HL-60 (cell line): Measurements from ENCODE around the gene TANGO6.

ENCODE experiments used
- DNase-seq, 2 experiments: peaks; one replicate each; pipeline ENCODE4 v3.0.0-alpha.2; 2010 to 2020; ENCODE audit warnings: low read depth in 1 of 2, low spot score in 1 of 2
- H3K27ac ChIP-seq: fragments of 250-450 bp; sonication (Bioruptor Pico); replicated peaks from 2 replicates; pipeline ENCODE4 v1.5.1; 2020; ENCODE audit warnings: mild to moderate bottlenecking, moderate library complexity
- H3K27me3 ChIP-seq: fragments of 250-450 bp; sonication (Bioruptor Pico); 2 replicates; pipeline ENCODE4 v1.5.1; 2021; ENCODE audit warnings: mild to moderate bottlenecking, moderate library complexity; ENCODE audit not compliant: insufficient read depth, poor library complexity, severe bottlenecking
- H3K4me3 ChIP-seq: replicated peaks from 2 replicates; pipeline ENCODE4 v1.5.1; 2011; ENCODE audit warnings: mild to moderate bottlenecking, control low read depth, low read length; ENCODE audit not compliant: insufficient read depth
- GABPA ChIP-seq: IDR thresholded peaks from 2 replicates; pipeline ENCODE4 v1.6.1; 2012; ENCODE audit warnings: low read depth
- POLR2AphosphoS5 ChIP-seq: IDR thresholded peaks from 2 replicates; pipeline ENCODE4 v1.6.1; 2012; ENCODE audit warnings: low read depth
- SPI1 ChIP-seq: IDR thresholded peaks from 2 replicates; pipeline ENCODE4 v1.6.1; 2012; ENCODE audit warnings: low read depth, mild to moderate bottlenecking, borderline replicate concordance
- TF ChIP-seq, protein P1 (sequence below): IDR thresholded peaks from one replicate; pipeline ENCODE4 v1.5.1; 2011; ENCODE audit warnings: low read length, control low read depth, inconsistent platforms; ENCODE audit not compliant: insufficient read depth
- TF ChIP-seq, protein P2 (sequence below): IDR thresholded peaks from 2 replicates; pipeline ENCODE4 v1.6.1; 2012; ENCODE audit warnings: low read depth; ENCODE audit not compliant: insufficient replicate concordance

Gene TANGO6

DNA sequence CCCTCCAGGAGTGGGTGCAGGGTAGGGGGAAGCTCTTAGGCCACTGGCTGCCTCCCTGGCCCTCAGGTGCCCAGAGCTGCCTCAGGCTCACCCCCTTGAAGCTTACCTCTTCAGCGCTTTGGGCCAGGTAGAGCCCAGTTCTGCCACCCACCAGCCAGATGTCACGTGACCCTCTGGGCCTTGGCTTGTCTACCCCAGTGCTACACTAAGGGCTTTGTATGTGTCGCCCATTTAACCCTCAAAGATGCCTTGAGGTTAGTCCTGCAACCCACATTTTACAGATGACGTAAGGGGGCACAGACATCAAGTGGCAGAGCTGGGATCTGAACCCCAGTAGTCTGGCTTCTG is 265.5 kb downstream of the TANGO6 start:
- no peak overlapping the region for H3K27ac ChIP-seq
- DNase-seq, result no peak
- peaks cover 6% of the 10 kb centered on the region for H3K27me3 ChIP-seq
- TF ChIP-seq, protein P1, sequence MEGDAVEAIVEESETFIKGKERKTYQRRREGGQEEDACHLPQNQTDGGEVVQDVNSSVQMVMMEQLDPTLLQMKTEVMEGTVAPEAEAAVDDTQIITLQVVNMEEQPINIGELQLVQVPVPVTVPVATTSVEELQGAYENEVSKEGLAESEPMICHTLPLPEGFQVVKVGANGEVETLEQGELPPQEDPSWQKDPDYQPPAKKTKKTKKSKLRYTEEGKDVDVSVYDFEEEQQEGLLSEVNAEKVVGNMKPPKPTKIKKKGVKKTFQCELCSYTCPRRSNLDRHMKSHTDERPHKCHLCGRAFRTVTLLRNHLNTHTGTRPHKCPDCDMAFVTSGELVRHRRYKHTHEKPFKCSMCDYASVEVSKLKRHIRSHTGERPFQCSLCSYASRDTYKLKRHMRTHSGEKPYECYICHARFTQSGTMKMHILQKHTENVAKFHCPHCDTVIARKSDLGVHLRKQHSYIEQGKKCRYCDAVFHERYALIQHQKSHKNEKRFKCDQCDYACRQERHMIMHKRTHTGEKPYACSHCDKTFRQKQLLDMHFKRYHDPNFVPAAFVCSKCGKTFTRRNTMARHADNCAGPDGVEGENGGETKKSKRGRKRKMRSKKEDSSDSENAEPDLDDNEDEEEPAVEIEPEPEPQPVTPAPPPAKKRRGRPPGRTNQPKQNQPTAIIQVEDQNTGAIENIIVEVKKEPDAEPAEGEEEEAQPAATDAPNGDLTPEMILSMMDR, result no peak
- H3K4me3 ChIP-seq, result no peak overlapping the region

DNA sequence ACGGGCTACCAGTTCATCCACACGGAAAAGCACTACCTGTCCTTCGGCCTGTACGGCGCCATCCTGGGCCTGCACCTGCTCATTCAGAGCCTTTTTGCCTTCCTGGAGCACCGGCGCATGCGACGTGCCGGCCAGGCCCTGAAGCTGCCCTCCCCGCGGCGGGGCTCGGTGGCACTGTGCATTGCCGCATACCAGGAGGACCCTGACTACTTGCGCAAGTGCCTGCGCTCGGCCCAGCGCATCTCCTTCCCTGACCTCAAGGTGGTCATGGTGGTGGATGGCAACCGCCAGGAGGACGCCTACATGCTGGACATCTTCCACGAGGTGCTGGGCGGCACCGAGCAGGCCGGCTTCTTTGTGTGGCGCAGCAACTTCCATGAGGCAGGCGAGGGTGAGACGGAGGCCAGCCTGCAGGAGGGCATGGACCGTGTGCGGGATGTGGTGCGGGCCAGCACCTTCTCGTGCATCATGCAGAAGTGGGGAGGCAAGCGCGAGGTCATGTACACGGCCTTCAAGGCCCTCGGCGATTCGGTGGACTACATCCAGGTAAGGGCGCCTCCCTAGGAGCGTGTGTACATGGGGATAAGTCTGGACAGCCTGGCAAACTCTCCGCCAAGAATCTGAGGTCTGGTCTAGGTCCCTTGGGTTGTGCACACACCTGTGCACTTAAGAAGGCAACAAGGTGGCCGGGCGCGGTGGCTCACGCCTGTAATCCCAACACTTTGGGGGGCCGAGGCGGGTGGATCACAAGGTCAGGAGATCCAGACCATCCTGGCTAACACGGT is 266.3 kb downstream of the TANGO6 start:
- no peak for TF ChIP-seq POLR2AphosphoS5
- TF ChIP-seq GABPA, result no peak
- TF ChIP-seq, protein P2, sequence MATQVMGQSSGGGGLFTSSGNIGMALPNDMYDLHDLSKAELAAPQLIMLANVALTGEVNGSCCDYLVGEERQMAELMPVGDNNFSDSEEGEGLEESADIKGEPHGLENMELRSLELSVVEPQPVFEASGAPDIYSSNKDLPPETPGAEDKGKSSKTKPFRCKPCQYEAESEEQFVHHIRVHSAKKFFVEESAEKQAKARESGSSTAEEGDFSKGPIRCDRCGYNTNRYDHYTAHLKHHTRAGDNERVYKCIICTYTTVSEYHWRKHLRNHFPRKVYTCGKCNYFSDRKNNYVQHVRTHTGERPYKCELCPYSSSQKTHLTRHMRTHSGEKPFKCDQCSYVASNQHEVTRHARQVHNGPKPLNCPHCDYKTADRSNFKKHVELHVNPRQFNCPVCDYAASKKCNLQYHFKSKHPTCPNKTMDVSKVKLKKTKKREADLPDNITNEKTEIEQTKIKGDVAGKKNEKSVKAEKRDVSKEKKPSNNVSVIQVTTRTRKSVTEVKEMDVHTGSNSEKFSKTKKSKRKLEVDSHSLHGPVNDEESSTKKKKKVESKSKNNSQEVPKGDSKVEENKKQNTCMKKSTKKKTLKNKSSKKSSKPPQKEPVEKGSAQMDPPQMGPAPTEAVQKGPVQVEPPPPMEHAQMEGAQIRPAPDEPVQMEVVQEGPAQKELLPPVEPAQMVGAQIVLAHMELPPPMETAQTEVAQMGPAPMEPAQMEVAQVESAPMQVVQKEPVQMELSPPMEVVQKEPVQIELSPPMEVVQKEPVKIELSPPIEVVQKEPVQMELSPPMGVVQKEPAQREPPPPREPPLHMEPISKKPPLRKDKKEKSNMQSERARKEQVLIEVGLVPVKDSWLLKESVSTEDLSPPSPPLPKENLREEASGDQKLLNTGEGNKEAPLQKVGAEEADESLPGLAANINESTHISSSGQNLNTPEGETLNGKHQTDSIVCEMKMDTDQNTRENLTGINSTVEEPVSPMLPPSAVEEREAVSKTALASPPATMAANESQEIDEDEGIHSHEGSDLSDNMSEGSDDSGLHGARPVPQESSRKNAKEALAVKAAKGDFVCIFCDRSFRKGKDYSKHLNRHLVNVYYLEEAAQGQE, result no peak
- no peak for TF ChIP-seq SPI1
- TF ChIP-seq, protein P1, result no peak
- H3K27ac ChIP-seq, result no peak overlapping the region
- H3K4me3 ChIP-seq, result no peak overlapping the region
- no peak for DNase-seq
- peaks cover 6% of the 10 kb centered on the region for H3K27me3 ChIP-seq

DNA sequence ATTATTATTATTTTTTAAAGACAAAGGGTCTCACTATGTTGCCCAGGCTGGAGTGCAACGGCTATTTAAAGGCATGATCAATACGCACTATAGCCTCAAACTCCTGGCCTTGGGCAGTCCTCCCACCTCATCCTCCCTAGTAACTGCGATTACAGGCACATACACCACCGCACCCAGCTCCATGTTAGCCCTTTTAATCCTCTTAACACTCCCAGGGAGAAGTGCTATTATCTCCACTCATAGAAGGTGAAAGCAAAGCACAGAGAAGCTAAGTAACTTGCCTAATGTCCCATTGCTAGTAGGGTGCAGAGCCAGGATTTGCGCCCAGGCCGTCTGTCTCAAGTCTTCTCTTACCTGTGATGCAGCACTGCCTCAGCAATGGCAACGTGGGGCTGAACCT is 267.1 kb downstream of the TANGO6 start:
- no peak for DNase-seq
- TF ChIP-seq GABPA (no peak), POLR2AphosphoS5 (no peak), SPI1 (no peak)
- TF ChIP-seq, protein P1, result no peak
- TF ChIP-seq, protein P2, result no peak
- Histone ChIP-seq H3K27ac (no peak overlapping the region), H3K27me3 (peaks cover 6% of the 10 kb centered on the region), H3K4me3 (no peak overlapping the region)
